Activated CD8-positive, alpha-beta T cell treated with anti-CD3 and anti-CD28 coated beads for 36 hours (primary cell): Measurements from ENCODE around the gene DACT2. TPM values are rescaled to one million over a fixed set of nuclear protein-coding genes. Genes with fewer than 3 reads are reported as not detected.

Source experiments
- ATAC-seq: fragments of 200-7000 bp; cut with Tn5 transposase; one replicate; pipeline ENCODE4 v1.10.0; 2021; ENCODE audit warnings: mild to moderate bottlenecking, moderate library complexity
- CTCF ChIA-PET: fragments of 350-600 bp; sonication (Branson Sonifier 250); formaldehyde crosslinking; loops from one replicate; lab custom pipeline; 2021; ENCODE audit warnings: antibody characterized with exemption; lab: Charles Lee
- POLR2A ChIA-PET: fragments of 350-600 bp; sonication (Branson Sonifier 250); formaldehyde crosslinking; loops from one replicate; lab custom pipeline; 2021; ENCODE audit warnings: antibody characterized with exemption; lab: Charles Lee
- DNase-seq: peaks from one replicate; pipeline ENCODE4 v3.0.0-alpha.2; 2020
- H3K27ac Mint-ChIP-seq: one replicate; pipeline ENCODE4 v1.8.0; 2021; ENCODE audit warnings: mild to moderate bottlenecking, mixed read lengths
- H3K27me3 Mint-ChIP-seq: one replicate; pipeline ENCODE4 v1.8.0; 2021; ENCODE audit warnings: mixed read lengths
- H3K36me3 Mint-ChIP-seq: one replicate; pipeline ENCODE4 v1.8.0; 2021; ENCODE audit warnings: low read depth, mixed read lengths
- H3K4me1 Mint-ChIP-seq: one replicate; pipeline ENCODE4 v1.8.0; 2021; ENCODE audit warnings: low read depth, mixed read lengths
- H3K4me3 Mint-ChIP-seq: one replicate; pipeline ENCODE4 v1.8.0; 2021; ENCODE audit warnings: mild to moderate bottlenecking, moderate library complexity, mixed read lengths
- H3K9me3 Mint-ChIP-seq: one replicate; pipeline ENCODE4 v1.8.0; 2021; ENCODE audit warnings: mixed read lengths
- CTCF ChIP-seq: fragments of 200-600 bp; IDR thresholded peaks from one replicate; pipeline ENCODE4 v1.8.0; 2022; ENCODE audit warnings: antibody characterized with exemption, mild to moderate bottlenecking
- intact Hi-C: fragments of 100-400 bp; cut with micrococcal nuclease; formaldehyde crosslinking; loops from one replicate; pipeline ENCODE4 v1.10.0; 2022
- total RNA-seq, 2 experiments: library from RNA; stranded (reverse); gene quantifications; one replicate each; pipeline ENCODE4 v1.2.3, GENCODE V29; 2021

The DACT2 gene
- total RNA-seq, 2 experiments from 2014 or later = not detected

GRCh38 chr6:168301648-168302398 lies 17.8 kb downstream of the DACT2 start:
- ChIA-PET POLR2A (no interaction called here), CTCF (no interaction called here)
- Mint-ChIP-seq H3K4me1 (no peaks in the 10 kb centered on the region), H3K9me3 (no peaks in the 10 kb centered on the region), H3K4me3 (no peak overlapping the region), H3K27me3 (peaks cover 6% of the 10 kb centered on the region), H3K36me3 (no peaks in the 10 kb centered on the region), H3K27ac (no peak overlapping the region)
- TF ChIP-seq CTCF = no peak
- intact Hi-C loops = no loop called here
- no peak for DNase-seq
- no peak for ATAC-seq

- H3K4me1 Mint-ChIP-seq = no peaks in the 10 kb centered on the region
- CTCF ChIA-PET = no interaction called here
- peaks cover 4% of the 10 kb centered on the region for H3K27me3 Mint-ChIP-seq
- H3K9me3 Mint-ChIP-seq = no peaks in the 10 kb centered on the region
- ATAC-seq = no peak
- no peaks in the 10 kb centered on the region for H3K36me3 Mint-ChIP-seq
- no peak for TF ChIP-seq CTCF
- intact Hi-C loops = no loop called here
- no peak overlapping the region for H3K27ac Mint-ChIP-seq
- no peak overlapping the region for H3K4me3 Mint-ChIP-seq
- no peak for DNase-seq
- POLR2A ChIA-PET = no interaction called here
Observed at GRCh38 chr6:168300975-168301647, 18.5 kb downstream of the DACT2 start.

- ChIA-PET CTCF (no interaction called here), POLR2A (no interaction called here)
- Mint-ChIP-seq H3K27me3 (peaks cover 7% of the 10 kb centered on the region), H3K36me3 (no peaks in the 10 kb centered on the region), H3K9me3 (no peaks in the 10 kb centered on the region), H3K4me3 (no peak overlapping the region), H3K4me1 (no peaks in the 10 kb centered on the region), H3K27ac (no peak overlapping the region)
- ATAC-seq = no peak
- no peak for TF ChIP-seq CTCF
- intact Hi-C loops = no loop called here
- DNase-seq = no peak
Observed at GRCh38 chr6:168299541-168300511, 19.8 kb downstream of the DACT2 start.

GRCh38 chr6:168297643-168298042 lies 21.9 kb downstream of the DACT2 start:
- POLR2A ChIA-PET = no interaction called here
- DNase-seq (no peak), ATAC-seq (no peak)
- CTCF ChIA-PET = interaction anchor here (1.0 kb wide), 1 partner anchor 73 kb away, joined by 3 read pairs; no protein-coding TSS in a partner anchor
- Mint-ChIP-seq H3K36me3 (no peaks in the 10 kb centered on the region), H3K27me3 (peaks cover 7% of the 10 kb centered on the region), H3K4me3 (no peak overlapping the region), H3K27ac (no peak overlapping the region), H3K4me1 (no peaks in the 10 kb centered on the region), H3K9me3 (no peaks in the 10 kb centered on the region)
- intact Hi-C loops = no loop called here
- no peak for TF ChIP-seq CTCF
